Measurements from ENCODE around the gene RPP25L.

Gene RPP25L

DNA sequence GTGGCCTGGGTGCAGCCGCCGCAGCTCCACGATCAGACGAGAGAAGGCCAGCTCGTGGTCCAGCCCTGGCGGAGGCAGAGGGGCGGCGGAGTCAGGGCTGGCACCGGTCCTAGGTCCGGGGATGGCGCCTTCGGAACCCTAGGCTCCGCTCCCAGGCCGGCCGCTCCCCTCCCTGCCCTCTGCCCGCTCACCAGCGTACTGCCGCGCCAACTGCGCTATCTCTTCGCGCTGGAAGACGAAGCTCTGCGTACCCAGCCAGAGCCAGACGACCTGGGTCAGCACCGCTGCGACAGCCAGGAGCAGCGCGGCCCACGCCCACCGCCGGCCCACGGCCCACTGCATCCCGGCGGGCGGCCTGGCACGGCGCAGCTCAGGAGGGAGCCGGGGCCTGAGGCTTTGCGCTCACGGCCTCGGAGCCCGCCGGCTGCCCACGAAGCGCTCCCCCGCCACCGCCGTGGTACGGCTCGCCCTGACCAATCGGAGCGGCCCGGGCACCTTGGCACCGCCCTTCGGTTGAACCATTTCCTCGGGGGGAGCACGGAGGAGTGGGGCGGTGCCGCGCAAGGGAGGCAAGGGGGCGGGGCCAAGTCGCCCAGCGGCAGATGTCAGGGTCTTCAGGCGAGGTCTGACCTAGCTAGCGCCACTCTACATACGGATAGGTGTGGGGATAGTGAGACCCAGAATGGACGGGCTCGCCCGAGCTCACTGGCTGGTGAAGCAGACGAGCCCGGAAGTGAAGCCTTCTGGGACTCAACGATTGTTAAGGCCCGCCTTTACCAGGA is 25.6 kb upstream of the RPP25L start, which contains the start of gene SIGMAR1:
TSS of gene SIGMAR1 (minus strand) at position 432 of the 782 bp plus-strand sequence. CDS start at position 342, 90 bp downstream.
- peak; percentile 70 to 82 for DNase-seq

DNA sequence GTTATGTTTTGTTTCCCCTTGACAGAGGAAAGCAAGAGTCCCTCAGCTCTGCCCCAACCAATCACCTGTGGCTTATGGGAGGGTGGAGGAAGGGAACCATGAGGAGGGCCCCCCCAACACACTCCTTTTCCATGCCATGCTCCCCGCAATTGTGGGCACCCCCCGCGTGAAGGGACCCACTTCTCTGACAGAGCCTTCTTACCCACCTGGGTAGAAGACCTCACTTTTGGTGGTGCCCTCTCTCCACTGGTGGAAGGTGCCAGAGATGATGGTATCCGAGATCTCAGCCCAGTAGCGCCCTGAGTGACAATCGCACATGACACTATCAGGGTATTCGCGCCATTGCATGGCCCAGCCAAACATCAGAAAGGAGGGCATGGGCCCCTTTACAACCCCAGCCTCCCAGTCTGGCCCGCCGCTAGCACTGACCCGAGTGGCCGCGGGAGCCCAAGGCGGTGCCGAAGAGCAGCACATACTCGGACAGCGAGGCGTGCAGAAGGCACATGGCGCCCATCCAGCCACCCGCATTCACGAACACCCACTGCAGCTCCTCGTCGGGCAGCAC is 25.0 kb upstream of the RPP25L start:
- DNase-seq = no peak

DNA sequence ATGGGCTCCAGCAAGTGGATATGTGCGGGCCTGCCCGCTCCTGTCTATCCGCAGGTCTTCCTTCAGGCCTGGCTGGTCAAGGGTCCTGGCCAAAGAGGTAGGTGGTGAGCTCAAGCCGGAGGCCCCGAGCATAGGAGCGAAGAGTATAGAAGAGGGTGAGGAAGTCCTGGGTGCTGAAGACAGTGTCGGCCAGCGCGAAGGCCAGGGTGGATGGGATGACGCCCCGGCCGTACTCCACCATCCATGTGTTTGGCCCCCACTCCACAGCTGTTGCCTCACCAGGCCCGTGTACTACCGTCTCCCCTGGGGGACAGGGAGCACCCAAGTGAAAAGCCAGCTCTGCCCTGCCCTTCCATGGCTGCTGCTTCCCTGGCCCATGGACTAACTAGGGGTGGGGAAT is 23.7 kb upstream of the RPP25L start:
- no peak for DNase-seq

DNA sequence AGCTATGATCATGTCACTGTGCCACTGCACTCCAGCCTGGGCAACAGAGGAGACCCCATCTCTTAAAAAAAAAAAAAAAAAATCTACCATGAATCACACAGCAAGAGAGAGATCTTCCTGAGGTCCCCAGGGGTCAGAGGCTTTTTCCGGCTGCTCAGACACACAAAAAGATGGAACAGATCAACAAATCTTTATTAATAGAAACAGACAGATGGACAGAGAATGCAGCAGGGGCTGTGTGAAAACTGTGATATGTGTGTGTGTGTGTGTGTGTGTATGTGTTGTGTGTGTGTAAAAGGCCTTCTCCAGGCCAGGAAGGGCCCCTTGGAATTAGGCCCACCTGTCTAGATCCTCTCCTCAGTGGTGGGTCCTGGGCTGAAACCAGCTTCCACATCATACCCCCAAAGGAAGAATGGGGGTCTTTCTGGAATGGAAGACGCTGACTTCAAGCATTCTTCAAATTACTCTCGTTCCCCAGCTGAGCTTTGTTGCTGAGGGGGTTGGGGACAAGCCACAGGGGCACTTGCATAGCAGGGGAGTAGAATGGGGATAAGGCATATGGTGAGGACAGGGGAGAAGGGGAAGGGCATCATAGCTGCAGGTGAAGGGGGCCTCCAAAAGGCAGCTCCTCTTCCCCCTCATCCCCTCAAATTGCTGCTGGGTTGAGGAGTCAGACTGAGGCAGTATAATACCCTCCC is 22.8 kb upstream of the RPP25L start:
- no peak for DNase-seq

DNA sequence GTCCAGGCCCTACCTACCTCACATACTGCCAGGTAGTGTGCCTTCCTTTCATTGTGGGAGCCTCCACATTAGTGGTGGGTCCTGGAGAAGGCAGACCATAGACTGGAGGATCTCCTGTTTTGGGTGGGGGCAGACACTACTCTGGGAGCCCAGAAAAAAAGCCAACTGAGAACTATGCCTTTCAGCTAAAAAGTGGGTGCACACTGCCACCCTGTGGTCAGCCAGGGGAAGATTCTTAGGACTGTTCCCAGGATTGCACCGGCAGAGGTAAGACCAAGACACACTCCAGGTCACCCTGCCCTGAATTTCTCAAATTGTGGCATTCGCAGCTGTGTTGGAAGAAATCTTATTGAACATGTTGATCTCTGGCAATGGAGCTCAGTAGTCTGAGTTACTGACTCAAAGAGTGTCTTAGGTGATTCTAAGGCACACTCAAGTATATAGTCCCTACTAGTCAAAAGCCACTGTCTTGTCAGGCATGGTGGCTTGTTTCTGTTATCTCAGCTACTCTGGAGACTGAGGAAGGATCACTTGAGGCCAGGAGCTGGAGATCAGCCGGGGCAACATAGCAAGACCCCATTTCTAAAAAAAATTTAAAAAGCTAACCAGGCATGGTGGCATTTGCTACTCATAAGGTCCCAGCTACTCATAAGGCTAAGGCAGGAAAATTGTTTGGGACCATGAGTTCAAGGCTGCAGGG is 22.1 kb upstream of the RPP25L start:
- peak; percentile 37 to 62 for DNase-seq

DNA sequence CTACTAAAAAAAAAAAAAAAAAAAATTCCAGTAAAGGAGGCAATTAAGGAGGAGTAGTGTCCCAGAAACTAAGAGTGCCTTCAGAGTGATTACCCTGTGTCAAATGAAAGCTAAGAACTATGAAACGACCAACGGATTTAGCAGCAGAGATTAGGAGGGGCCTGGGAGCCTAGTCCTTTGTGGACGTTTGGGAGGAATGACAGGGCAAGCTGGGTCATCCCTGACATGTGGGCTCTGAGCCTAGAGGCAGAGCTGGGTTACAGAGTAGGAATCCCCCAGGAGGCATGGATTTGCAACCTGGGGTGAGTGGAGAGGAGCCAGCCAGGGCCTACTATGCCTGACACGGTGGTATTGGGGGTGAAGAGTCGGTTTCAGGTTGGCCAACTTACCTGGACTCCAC is 21.3 kb upstream of the RPP25L start:
- DNase-seq = no peak

- no peak for DNase-seq
Observed at GRCh38 chr9:34630402-34631154, 18.7 kb upstream of the RPP25L start.

- no peak for DNase-seq
Observed at GRCh38 chr9:34629491-34629808, 17.6 kb upstream of the RPP25L start.

- DNase-seq = no peak
Observed at GRCh38 chr9:34628656-34629490, 17.0 kb upstream of the RPP25L start, which contains the start of gene ARID3C. Gene ARID3C (minus strand): TSS chr9:34629066. CDS start chr9:34628014, 1,052 bp downstream.

GRCh38 chr9:34627716-34628655 is 16.1 kb upstream of the RPP25L start:
- DNase-seq = no peak

GRCh38 chr9:34625186-34625486 is 13.2 kb upstream of the RPP25L start:
- DNase-seq = no peak

DNA sequence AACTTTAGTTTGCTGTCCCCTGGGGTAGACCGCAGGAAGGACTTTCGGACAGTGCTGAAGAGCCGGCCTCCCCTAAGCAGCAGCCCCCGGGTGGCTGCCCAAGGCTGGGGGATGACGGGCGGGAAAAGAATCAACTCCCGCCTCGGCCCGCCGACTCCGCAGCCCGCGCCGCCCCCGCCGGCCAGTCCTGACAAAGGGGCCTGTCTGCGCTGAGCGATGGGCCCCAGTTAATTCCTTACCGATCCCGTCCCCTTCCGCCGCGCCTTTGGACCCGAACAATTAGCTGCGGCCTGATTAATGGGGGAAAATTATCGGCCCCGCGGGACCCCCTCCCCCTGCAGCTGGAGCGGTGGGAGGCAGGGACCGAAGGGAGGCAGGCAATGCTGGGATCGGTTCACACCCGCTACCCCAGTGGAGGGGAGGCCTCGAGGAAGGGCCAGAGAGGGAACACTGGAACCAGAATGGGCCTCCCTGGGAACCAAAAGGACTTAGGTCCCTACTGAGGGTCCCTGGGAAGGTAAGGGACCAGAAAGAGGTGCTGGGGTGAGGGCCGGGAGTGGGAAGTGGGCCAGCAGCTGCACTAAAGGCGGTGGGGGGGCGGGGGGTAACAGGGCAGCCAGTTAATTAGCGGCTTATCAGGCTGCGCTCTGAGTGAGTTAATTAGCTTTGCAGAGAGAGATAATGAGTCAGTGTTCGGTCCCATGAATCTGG is 12.7 kb upstream of the RPP25L start:
- no peak for DNase-seq

DNA sequence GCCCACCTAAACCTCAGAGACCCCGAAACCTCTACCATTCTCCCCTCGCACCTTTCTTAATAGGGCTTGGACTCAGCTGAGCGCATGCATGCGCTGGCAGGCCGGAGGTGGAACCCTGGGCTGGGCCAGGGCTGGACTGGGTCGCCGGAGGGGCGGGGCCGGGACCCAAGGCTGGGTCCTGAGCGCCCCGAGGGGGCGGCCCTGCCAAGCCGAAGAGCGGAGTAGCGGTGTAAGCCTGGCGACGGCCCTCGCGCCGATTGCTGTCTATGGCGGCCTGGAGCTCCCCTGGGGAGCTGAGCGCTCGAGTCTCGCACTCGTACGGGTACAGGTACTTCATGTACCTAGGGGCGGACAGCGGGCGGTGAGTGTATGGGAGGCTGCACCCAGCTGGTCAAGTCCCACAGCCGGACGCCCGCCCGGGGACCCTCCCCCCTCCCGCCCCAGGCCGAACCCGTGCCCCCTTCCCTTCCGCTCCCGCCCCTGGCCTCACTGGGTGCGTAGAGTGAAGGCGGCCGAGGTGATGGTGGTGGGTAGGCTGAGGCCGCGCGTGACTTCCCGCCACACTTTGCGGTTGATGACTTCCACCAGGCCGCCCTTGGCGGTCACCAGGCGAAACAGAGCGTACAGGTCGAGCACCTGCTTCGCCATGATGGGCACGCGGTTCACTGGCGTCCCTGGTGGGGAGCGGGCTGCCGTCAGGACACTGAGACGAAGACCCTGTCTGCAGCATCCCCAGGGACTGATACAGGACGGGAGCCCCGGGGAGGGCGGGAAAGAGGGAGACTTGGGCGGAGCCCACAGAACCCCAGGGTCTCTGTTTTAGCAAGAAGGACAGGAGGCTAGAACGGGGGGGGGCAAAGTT is 11.7 kb upstream of the RPP25L start:
- no peak for DNase-seq

- peak; percentile 65 to 93 for DNase-seq
Observed at GRCh38 chr9:34620061-34620994, 8.4 kb upstream of the RPP25L start, which contains the start of gene DCTN3. Gene DCTN3 (minus strand): TSS chr9:34620495. CDS start chr9:34620464, 31 bp downstream.

GRCh38 chr9:34615132-34615531 is 3.2 kb upstream of the RPP25L start:
- DNase-seq = no peak

DNA sequence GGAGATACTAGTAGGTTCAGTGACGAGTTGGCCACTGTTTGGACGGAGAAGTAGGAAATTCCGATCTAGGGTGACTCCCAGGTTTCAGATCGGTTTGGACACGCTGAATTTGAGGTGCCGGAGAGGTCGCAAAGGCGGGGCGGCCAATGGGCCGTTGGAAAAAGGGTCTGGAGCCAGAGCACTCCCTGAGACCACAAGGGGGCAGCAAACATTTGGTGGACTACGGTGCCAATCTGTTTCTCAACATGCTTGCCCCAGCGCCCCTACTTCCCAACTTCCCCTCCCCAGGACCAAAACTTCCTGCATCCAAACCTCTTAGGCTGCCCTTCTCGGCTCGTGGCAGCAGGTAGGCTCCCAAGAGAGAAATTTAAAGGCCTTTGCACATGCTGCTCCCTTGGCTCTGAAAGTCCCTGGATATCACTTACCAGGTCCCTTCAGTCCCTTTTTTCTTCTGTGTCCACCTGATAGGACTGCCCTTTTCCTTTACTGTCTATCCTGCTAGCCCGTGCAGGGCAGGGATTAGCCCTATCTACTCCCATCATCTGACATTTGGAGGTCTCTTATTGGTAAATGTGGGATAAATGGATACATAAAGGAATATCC is 992 bp upstream of the RPP25L start:
- peak; percentile 34 to 61 for DNase-seq

DNA sequence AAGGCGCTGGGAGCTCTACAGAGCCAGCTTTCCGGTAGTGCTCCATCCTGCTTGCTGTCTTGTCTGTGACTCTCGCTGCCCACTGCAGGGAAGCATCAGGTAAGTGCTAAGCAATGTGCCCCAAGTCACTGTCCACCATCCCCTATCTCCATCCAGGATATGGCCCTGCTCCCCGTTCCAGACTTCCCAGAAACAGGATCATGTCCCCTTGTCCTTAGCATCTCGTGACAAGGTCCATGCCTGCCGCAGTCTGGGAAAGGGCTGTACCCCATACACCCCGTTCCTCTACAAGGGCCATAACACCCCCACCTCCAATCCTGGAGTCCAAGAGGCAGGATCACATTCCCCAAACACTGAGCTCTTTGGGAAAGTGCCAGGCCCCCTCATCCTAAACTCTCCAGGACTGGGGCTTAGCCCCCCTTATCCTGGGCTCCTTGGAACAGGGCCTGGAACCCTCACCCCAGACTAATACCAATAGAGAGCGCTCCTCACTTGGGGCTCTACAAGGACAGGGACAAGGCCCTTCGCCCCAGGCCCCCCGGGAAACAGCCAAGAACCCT is 566 bp downstream of the RPP25L start:
- no peak for DNase-seq
